Measurements from ENCODE around the gene PAXIP1. TPM values are rescaled to one million over a fixed set of nuclear protein-coding genes. Genes with fewer than 3 reads are reported as not detected.

PAXIP1 gene
- total RNA-seq, 1 experiment from 2014 or later: 13.4 TPM

GRCh38 chr7:154994996-154995395 lies 7.9 kb downstream of the PAXIP1 start:
- no peak for DNase-seq (ENCODE audit: low spot score)

- no peak for DNase-seq (ENCODE audit: low spot score)
Measured at GRCh38 chr7:154990964-154991540, 11.9 kb downstream of the PAXIP1 start.

- no peak for DNase-seq (ENCODE audit: low spot score)
Measured at GRCh38 chr7:154987571-154987970, 15.4 kb downstream of the PAXIP1 start.

- DNase-seq (ENCODE audit: low spot score): no peak
Measured at GRCh38 chr7:154986200-154986945, 16.6 kb downstream of the PAXIP1 start.

- no peak for DNase-seq (ENCODE audit: low spot score)
Measured at GRCh38 chr7:154985230-154985629, 17.7 kb downstream of the PAXIP1 start.

GRCh38 chr7:154984601-154985188 lies 18.2 kb downstream of the PAXIP1 start:
- no peak for DNase-seq (ENCODE audit: low spot score)

GRCh38 chr7:154978017-154978416 lies 24.9 kb downstream of the PAXIP1 start:
- DNase-seq (ENCODE audit: low spot score): no peak

GRCh38 chr7:154977250-154977649 lies 25.7 kb downstream of the PAXIP1 start:
- DNase-seq (ENCODE audit: low spot score): no peak

GRCh38 chr7:154976844-154977243 lies 26.1 kb downstream of the PAXIP1 start:
- DNase-seq (ENCODE audit: low spot score): no peak

- no peak for DNase-seq (ENCODE audit: low spot score)
Measured at GRCh38 chr7:154975984-154976383, 26.9 kb downstream of the PAXIP1 start.

- no peak for DNase-seq (ENCODE audit: low spot score)
Measured at GRCh38 chr7:154973381-154973780, 29.5 kb downstream of the PAXIP1 start.

GRCh38 chr7:154968336-154969001 lies 34.5 kb downstream of the PAXIP1 start:
- no peak for DNase-seq (ENCODE audit: low spot score)

GRCh38 chr7:154967401-154967955 lies 35.4 kb downstream of the PAXIP1 start:
- DNase-seq (ENCODE audit: low spot score): no peak

GRCh38 chr7:154965014-154965413 lies 37.9 kb downstream of the PAXIP1 start:
- peak; percentile 43 for DNase-seq (ENCODE audit: low spot score)

- DNase-seq (ENCODE audit: low spot score): no peak
Measured at GRCh38 chr7:154960063-154960790, 42.7 kb downstream of the PAXIP1 start.

- no peak for DNase-seq (ENCODE audit: low spot score)
Measured at GRCh38 chr7:154956427-154956826, 46.5 kb downstream of the PAXIP1 start.

- DNase-seq (ENCODE audit: low spot score): peak; percentile 23
Measured at GRCh38 chr7:154953006-154953684, 49.8 kb downstream of the PAXIP1 start.

GRCh38 chr7:154950960-154951359 lies 52.0 kb downstream of the PAXIP1 start:
- no peak for DNase-seq (ENCODE audit: low spot score)

GRCh38 chr7:154947604-154948003 lies 55.3 kb downstream of the PAXIP1 start:
- no peak for DNase-seq (ENCODE audit: low spot score)

- no peak for DNase-seq (ENCODE audit: low spot score)
Measured at GRCh38 chr7:154946166-154946565, 56.8 kb downstream of the PAXIP1 start.

GRCh38 chr7:154943906-154944305 lies 59.0 kb downstream of the PAXIP1 start:
- DNase-seq (ENCODE audit: low spot score): no peak
